Liver (tissue), 9 donors: ENCODE data around the gene SEMA6B. TPM values are rescaled to one million over a fixed set of nuclear protein-coding genes. Genes with fewer than 3 reads are reported as not detected.

Experiments
- DNase-seq: peaks from one replicate; pipeline ENCODE4 v3.0.0-alpha.2; 2017; ENCODE audit warnings: low spot score
- H3K27ac ChIP-seq, 2 donors: one replicate each; pipeline ENCODE4 v1.7.0; 2013; ENCODE audit warnings: inconsistent platforms in 2 of 2, low read length in 2 of 2, control low read depth in 1 of 2, low read depth in 1 of 2, mild to moderate bottlenecking in 1 of 2
- H3K27me3 ChIP-seq, 4 donors: one replicate each; pipeline versions ENCODE4 v1.6.1 to v1.7.0; 2013; ENCODE audit warnings: low read length in 3 of 4, inconsistent platforms in 1 of 4, mild to moderate bottlenecking in 1 of 4, moderate library complexity in 1 of 4; ENCODE audit not compliant: control insufficient read depth in 4 of 4, insufficient read depth in 4 of 4
- H3K36me3 ChIP-seq, 4 donors: one replicate each; pipeline versions ENCODE4 v1.6.1 to v1.7.0; 2013; ENCODE audit warnings: low read length in 3 of 4, mild to moderate bottlenecking in 3 of 4, low read depth in 1 of 4, moderate library complexity in 1 of 4; ENCODE audit not compliant: control insufficient read depth in 4 of 4, insufficient read depth in 3 of 4
- H3K4me1 ChIP-seq, 4 donors: one replicate each; pipeline versions ENCODE4 v1.6.1 to v1.7.0; 2013; ENCODE audit warnings: low read length in 3 of 4, mild to moderate bottlenecking in 3 of 4, moderate library complexity in 1 of 4; ENCODE audit not compliant: control insufficient read depth in 4 of 4, insufficient read depth in 4 of 4
- H3K4me3 ChIP-seq, 3 donors: one replicate each; pipeline versions ENCODE4 v1.6.1 to v1.7.0; 2013; ENCODE audit warnings: low read length in 3 of 3, control low read depth in 1 of 3, low read depth in 1 of 3, mild to moderate bottlenecking in 1 of 3
- H3K9ac ChIP-seq, 2 donors: one replicate each; pipeline ENCODE4 v1.7.0; 2013; ENCODE audit warnings: low read length in 2 of 2, mild to moderate bottlenecking in 2 of 2, moderate library complexity in 2 of 2, control low read depth in 1 of 2, low read depth in 1 of 2
- H3K9me3 ChIP-seq, 4 donors: one replicate each; pipeline versions ENCODE4 v1.6.1 to v1.7.0; 2013; ENCODE audit warnings: low read length in 3 of 4; ENCODE audit not compliant: control insufficient read depth in 4 of 4
- CTCF ChIP-seq: fragments of 150-350 bp; IDR thresholded peaks from 2 replicates; pipeline ENCODE4 v1.5.1; 2017; ENCODE audit warnings: improper control_type of control experiment, low read depth, low read length; ENCODE audit not compliant: missing input control
- EGR1 ChIP-seq, 2 donors: IDR thresholded peaks; 2 replicates each; pipeline ENCODE4 v1.6.1; 2016 to 2018; ENCODE audit warnings: antibody characterized with exemption in 2 of 2, low read depth in 2 of 2
- FOXA2 ChIP-seq: IDR thresholded peaks from 2 replicates; pipeline ENCODE4 v1.6.1; 2016; ENCODE audit warnings: antibody characterized with exemption
- GABPA ChIP-seq, 2 donors: IDR thresholded peaks in 1 of 2; conservative IDR thresholded peaks in 1 of 2; 2 replicates each; pipeline ENCODE4 v1.6.1; 2016; ENCODE audit warnings: antibody characterized with exemption in 2 of 2, mild to moderate bottlenecking in 1 of 2, moderate library complexity in 1 of 2
- HNF4G ChIP-seq: IDR thresholded peaks from 2 replicates; pipeline ENCODE4 v1.6.1; 2016; ENCODE audit warnings: antibody characterized with exemption
- NR2F2 ChIP-seq: IDR thresholded peaks from 2 replicates; pipeline ENCODE4 v1.6.1; 2016; ENCODE audit warnings: antibody characterized with exemption
- RAD21 ChIP-seq, 2 donors: IDR thresholded peaks; 2 replicates each; pipeline ENCODE4 v1.6.1; 2016; ENCODE audit warnings: antibody characterized with exemption in 2 of 2, mild to moderate bottlenecking in 2 of 2
- REST ChIP-seq: IDR thresholded peaks from 2 replicates; pipeline ENCODE4 v1.6.1; 2016; ENCODE audit warnings: antibody characterized with exemption, mild to moderate bottlenecking
- RXRA ChIP-seq, 2 donors: IDR thresholded peaks; 2 replicates each; pipeline ENCODE4 v1.6.1; 2017 to 2018; ENCODE audit warnings: antibody characterized with exemption in 2 of 2, mild to moderate bottlenecking in 1 of 2
- SP1 ChIP-seq: IDR thresholded peaks from 2 replicates; pipeline ENCODE4 v1.6.1; 2018; ENCODE audit warnings: antibody characterized with exemption, mild to moderate bottlenecking
- TAF1 ChIP-seq: conservative IDR thresholded peaks from 2 replicates; pipeline ENCODE4 v1.6.1; 2016; ENCODE audit warnings: antibody characterized with exemption, mild to moderate bottlenecking
- ZBTB33 ChIP-seq: IDR thresholded peaks from 2 replicates; pipeline ENCODE4 v1.6.1; 2016; ENCODE audit warnings: antibody characterized with exemption
- WGBS: extraction: QIAGEN DNeasy Blood & Tissue Kit; methylation state at CpG from one replicate; pipeline ENCODE4 v1.1.7; 2013; 5-methylcytosine and 5-hydroxymethylcytosine counted together
- polyA plus RNA-seq, 2 donors: library from polyadenylated mRNA; stranded (reverse) in 1 of 2; unstranded in 1 of 2; fragments of 200-250 nt in 1 of 2; fragments of >200 nt in 1 of 2; fragmentation: Nextera tagmentation in 1 of 2; extraction: Ambion mirVana in 1 of 2; gene quantifications; one replicate each; pipeline versions ENCODE4 v1.2.1 to v1.2.3, GENCODE V29; 2013 to 2015
- total RNA-seq, 2 donors: library from RNA; depleted of rRNA; stranded (reverse); fragments of >200 nt; gene quantifications; one replicate each; pipeline ENCODE4 v1.2.3, GENCODE V29; 2014
- TF ChIP-seq, protein P1 (sequence below): IDR thresholded peaks from 2 replicates; pipeline ENCODE4 v1.6.1; 2016; ENCODE audit warnings: antibody characterized with exemption
- TF ChIP-seq, protein P2 (sequence below): IDR thresholded peaks from 2 replicates; pipeline ENCODE4 v1.6.1; 2016; ENCODE audit warnings: antibody characterized with exemption
- donor health status: healthy.
- donor health status: healthy.
- donor health status: healthy.
- donor health status: healthy.
- donor health status: healthy.

Gene SEMA6B
- total and polyA plus RNA-seq, 4 donors, result 0.58 to 3.2 (median 2.9) TPM

DNA sequence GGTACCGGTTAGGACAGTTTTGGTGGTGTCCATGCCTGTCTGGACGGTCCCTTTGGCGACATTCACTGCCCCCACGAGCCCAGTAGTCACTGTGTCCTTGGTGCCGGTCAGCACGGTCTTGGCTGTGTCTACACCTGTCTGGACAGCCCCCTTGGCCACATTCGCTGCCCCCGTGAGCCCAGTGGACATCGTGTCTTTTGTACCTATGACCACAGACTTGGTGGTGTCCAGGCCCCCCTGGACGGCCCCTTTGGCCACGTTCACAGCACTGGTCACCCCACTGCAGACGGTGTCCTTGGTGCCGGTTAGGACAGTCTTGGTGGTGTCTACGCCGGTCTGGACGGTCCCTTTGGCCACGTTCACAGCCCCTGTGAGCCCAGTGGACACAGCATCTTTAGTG lies 47.4 kb downstream of the SEMA6B start:
- peaks cover 0 to 6% (median 4%) of the 10 kb centered on the region in 4 donors for H3K4me1 ChIP-seq
- H3K27me3 ChIP-seq, result no peaks in the 10 kb centered on the region
- H3K36me3 ChIP-seq, result peaks cover 7 to 50% (median 23%) of the 10 kb centered on the region in 4 donors
- H3K9ac ChIP-seq, result no peak overlapping the region
- H3K9me3 ChIP-seq, result no peaks in the 10 kb centered on the region
- TF ChIP-seq TAF1, result no peak
- TF ChIP-seq RXRA (IDR thresholded peaks at IDR 0.05), result no peak
- TF ChIP-seq GABPA (IDR thresholded peaks at IDR 0.05 in 1 of 2, conservative IDR thresholded peaks at IDR 0.05 in 1 of 2), result no peak
- TF ChIP-seq EGR1 (IDR thresholded peaks at IDR 0.05; ENCODE audit: low read depth in 2 of 2), result no peak
- no peak for TF ChIP-seq RAD21 (IDR thresholded peaks at IDR 0.05)
- no peak for TF ChIP-seq CTCF
- no peak for TF ChIP-seq ZBTB33
- no peak for TF ChIP-seq FOXA2
- no peak for TF ChIP-seq NR2F2
- TF ChIP-seq REST, result no peak
- no peak for TF ChIP-seq HNF4G
- H3K27ac ChIP-seq, result no peak overlapping the region
- H3K4me3 ChIP-seq, result no peak overlapping the region
- DNase-seq, result no peak
- 96% methylated on average over 17 of the region's 17 CpGs for WGBS

DNA sequence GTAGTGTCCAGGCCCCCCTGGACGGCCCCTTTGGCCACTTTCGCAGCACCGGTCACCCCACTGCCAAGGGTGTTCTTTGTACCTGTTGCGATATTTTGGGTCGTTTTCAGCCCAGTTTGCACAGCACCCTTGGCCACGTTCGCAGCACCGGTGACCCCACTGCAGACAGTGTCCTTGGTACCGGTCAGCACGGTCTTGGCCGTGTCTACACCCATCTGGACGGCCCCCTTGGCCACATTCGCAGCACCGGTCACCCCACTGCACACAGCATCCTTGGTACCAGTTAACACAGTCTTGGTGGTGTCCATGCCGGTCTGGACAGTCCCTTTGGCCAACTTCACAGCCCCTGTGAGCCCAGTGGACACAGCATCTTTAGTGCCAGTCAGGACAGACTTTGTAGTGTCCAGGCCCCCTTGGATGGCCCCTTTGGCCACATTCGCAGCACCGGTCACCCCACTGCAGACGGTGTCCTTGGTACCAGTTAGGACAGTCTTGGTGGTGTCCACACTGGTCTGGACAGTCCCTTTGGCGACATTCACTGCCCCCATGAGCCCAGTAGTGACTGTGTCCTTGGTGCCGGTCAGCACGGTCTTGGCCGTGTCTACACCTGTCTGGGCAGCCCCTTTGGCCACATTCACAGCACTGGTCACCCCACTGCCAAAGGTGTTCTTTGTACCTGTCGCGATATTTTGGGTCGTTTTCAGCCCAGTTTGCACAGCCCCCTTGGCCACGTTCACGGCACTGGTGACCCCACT lies 48.0 kb downstream of the SEMA6B start:
- WGBS, result 84% methylated on average over 27 of the region's 27 CpGs
- Histone ChIP-seq H3K27me3 (no peaks in the 10 kb centered on the region), H3K4me1 (peaks cover 0 to 2% (median under 1%) of the 10 kb centered on the region in 4 donors), H3K36me3 (peaks cover 7 to 55% (median 24%) of the 10 kb centered on the region in 4 donors), H3K9ac (no peak overlapping the region), H3K4me3 (no peak overlapping the region), H3K9me3 (no peaks in the 10 kb centered on the region), H3K27ac (no peak overlapping the region)
- no peak for DNase-seq
- TF ChIP-seq SP1 (no peak), RXRA (IDR thresholded peaks at IDR 0.05) (no peak), HNF4G (no peak), NR2F2 (no peak), ZBTB33 (no peak)
- TF ChIP-seq, protein P1, sequence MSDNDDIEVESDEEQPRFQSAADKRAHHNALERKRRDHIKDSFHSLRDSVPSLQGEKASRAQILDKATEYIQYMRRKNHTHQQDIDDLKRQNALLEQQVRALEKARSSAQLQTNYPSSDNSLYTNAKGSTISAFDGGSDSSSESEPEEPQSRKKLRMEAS, result no peak
- TF ChIP-seq, protein P2, sequence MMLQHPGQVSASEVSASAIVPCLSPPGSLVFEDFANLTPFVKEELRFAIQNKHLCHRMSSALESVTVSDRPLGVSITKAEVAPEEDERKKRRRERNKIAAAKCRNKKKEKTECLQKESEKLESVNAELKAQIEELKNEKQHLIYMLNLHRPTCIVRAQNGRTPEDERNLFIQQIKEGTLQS, result no peak
